HL-60 (cell line): ENCODE measurements around the gene NEU2.

Experiments used
- DNase-seq, 2 experiments: peaks; one replicate each; pipeline ENCODE4 v3.0.0-alpha.2; 2010 to 2020; ENCODE audit warnings: low read depth in 1 of 2, low spot score in 1 of 2
- H3K27ac ChIP-seq: fragments of 250-450 bp; sonication (Bioruptor Pico); replicated peaks from 2 replicates; pipeline ENCODE4 v1.5.1; 2020; ENCODE audit warnings: mild to moderate bottlenecking, moderate library complexity
- H3K27me3 ChIP-seq: fragments of 250-450 bp; sonication (Bioruptor Pico); 2 replicates; pipeline ENCODE4 v1.5.1; 2021; ENCODE audit warnings: mild to moderate bottlenecking, moderate library complexity; ENCODE audit not compliant: insufficient read depth, poor library complexity, severe bottlenecking
- H3K4me3 ChIP-seq: replicated peaks from 2 replicates; pipeline ENCODE4 v1.5.1; 2011; ENCODE audit warnings: mild to moderate bottlenecking, control low read depth, low read length; ENCODE audit not compliant: insufficient read depth
- CTCF ChIP-seq: IDR thresholded peaks from one replicate; pipeline ENCODE4 v1.5.1; 2011; ENCODE audit warnings: low read length, control low read depth, inconsistent platforms; ENCODE audit not compliant: insufficient read depth
- GABPA ChIP-seq: IDR thresholded peaks from 2 replicates; pipeline ENCODE4 v1.6.1; 2012; ENCODE audit warnings: low read depth
- POLR2AphosphoS5 ChIP-seq: IDR thresholded peaks from 2 replicates; pipeline ENCODE4 v1.6.1; 2012; ENCODE audit warnings: low read depth
- REST ChIP-seq: IDR thresholded peaks from 2 replicates; pipeline ENCODE4 v1.6.1; 2012; ENCODE audit warnings: low read depth; ENCODE audit not compliant: insufficient replicate concordance
- SPI1 ChIP-seq: IDR thresholded peaks from 2 replicates; pipeline ENCODE4 v1.6.1; 2012; ENCODE audit warnings: low read depth, mild to moderate bottlenecking, borderline replicate concordance

The NEU2 gene

DNA sequence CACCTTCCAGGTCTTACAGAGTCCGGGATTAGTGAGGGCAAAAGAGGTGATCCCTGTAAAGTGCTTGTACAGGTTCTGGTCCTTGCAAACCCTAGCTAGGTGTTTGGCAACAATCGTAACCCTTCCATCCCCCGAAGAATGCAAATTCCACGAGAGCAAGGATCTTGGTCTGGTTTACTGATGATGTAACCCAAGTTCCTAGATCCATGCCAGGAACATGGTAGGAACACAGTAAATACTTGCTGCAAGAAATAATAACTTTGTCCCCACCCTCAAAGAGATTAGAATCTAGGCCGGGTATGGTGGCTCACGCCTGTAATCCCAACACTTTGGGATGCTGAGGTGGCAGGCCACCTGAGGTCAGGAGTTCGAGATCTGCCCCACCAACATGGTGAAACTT, 6.8 kb upstream of the NEU2 start:
- TF ChIP-seq REST (no peak), GABPA (no peak), SPI1 (no peak), CTCF (no peak), POLR2AphosphoS5 (no peak)
- no peak for DNase-seq
- no peak overlapping the region for H3K27ac ChIP-seq
- H3K4me3 ChIP-seq, result no peak overlapping the region
- no peaks in the 10 kb centered on the region for H3K27me3 ChIP-seq

- Histone ChIP-seq H3K27me3 (no peaks in the 10 kb centered on the region), H3K27ac (no peak overlapping the region), H3K4me3 (no peak overlapping the region)
- TF ChIP-seq SPI1, result no peak
- no peak for TF ChIP-seq GABPA
- DNase-seq, result no peak
Measured at GRCh38 chr2:233026198-233026813, 6.2 kb upstream of the NEU2 start.

DNA sequence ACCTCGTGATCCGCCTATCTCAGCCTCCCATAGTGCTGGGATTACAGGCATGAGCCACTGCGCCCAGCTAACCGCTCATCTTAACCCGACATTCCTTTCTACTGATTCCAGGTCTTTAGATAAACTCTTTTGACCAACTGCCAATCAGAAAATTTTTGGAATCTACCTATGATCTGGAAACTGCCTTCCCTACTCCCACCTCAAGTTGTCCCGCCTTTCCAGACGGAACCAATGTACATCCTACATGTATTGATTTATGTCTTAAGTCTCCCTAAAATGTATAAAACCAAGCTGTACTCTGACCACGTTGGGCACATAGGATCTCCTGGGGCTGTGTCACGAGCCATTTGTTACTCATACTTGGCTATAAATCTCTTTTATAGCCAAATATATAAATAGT, 3.2 kb upstream of the NEU2 start:
- TF ChIP-seq GABPA, result no peak
- no peak for TF ChIP-seq SPI1
- no peak for TF ChIP-seq POLR2AphosphoS5
- TF ChIP-seq CTCF, result no peak
- no peak for TF ChIP-seq REST
- no peak overlapping the region for H3K27ac ChIP-seq
- DNase-seq, result no peak

DNA sequence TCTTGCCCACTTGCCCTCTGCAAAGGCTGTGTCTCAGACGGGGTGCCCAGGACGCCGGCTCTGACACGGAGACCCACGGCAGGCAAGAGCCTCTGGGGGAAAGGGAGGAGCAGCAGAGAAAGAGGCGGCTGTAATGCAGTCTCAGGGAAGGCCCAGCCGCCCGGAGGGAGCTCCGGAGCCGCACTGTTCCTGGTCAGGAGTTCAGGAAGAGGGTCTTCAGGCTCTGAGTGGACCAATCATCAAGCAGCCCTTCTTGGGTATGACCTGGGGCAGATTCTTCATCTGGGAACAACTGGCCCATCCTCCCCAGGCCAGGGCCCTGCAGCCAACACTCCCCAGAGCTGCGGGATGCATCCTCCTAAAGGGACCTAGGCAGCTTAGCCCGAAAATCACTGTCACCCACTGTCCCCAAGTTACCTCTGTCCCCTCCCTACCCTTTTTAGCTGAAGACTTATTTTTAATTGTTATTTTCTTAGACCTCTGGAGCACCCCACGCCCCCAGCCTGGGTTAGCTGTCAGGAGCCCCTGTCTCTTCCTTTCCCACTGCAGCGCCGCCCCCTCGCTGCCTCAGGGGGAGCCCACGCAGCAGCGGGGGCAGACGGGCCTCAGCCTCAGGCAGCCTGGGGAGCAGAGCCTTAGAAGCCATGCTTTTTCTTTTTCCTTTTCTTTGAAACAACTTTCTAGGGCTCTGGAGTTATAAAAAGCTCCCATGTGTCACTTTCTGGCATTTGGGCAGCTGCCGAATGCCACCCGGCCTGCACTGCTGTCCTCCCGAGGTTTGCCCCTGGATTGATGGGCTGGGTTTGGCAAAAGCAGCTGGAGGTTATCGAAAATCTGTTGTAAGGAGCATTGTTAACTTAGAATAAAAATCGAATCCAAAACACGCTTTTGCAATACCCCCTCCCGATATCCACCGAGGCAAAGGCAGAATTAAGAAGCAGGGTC, 644 bp upstream of the NEU2 start:
- no peak for DNase-seq
- H3K27me3 ChIP-seq, result no peaks in the 10 kb centered on the region
- H3K4me3 ChIP-seq, result no peak overlapping the region
- H3K27ac ChIP-seq, result no peak overlapping the region
- TF ChIP-seq CTCF (no peak), POLR2AphosphoS5 (no peak), SPI1 (no peak), REST (no peak), GABPA (no peak)

More for the DNA sequence above, 3.2 kb upstream of the NEU2 start:
- H3K27me3 ChIP-seq, result no peaks in the 10 kb centered on the region
- H3K4me3 ChIP-seq, result no peak overlapping the region
